HepG2 (cell line): Measurements from ENCODE around the gene ADCY9. TPM values are rescaled to one million over a fixed set of nuclear protein-coding genes. Genes with fewer than 3 reads are reported as not detected.

Source experiments
- ARID3A ChIP-seq: IDR thresholded peaks from 2 replicates; pipeline ENCODE4 v1.6.1; 2012; ENCODE audit warnings: low read depth, low read length, improper control_type of control experiment
- HINFP ChIP-seq: sonication (generic); formaldehyde crosslinking; IDR thresholded peaks from 2 replicates; pipeline ENCODE4 v1.4.0; 2020; ENCODE audit warnings: low read depth, mild to moderate bottlenecking, missing genetic modification reagents
- JDP2 ChIP-seq: sonication (generic); formaldehyde crosslinking; IDR thresholded peaks from 2 replicates; pipeline ENCODE4 v1.8.1; 2022; ENCODE audit warnings: missing genetic modification reagents, borderline replicate concordance
- PHF8 ChIP-seq: sonication (generic); formaldehyde crosslinking; IDR thresholded peaks from 2 replicates; pipeline ENCODE4 v1.5.0; 2020; ENCODE audit warnings: missing genetic modification reagents
- PRPF4 ChIP-seq: fragments of 200-400 bp; formaldehyde crosslinking; IDR thresholded peaks from 2 replicates; pipeline ENCODE4 v1.6.1; 2016; ENCODE audit warnings: low read length, low read depth; ENCODE audit not compliant: poor library complexity, severe bottlenecking
- RELA ChIP-seq: sonication (generic); formaldehyde crosslinking; IDR thresholded peaks from 2 replicates; pipeline ENCODE4 v1.4.0; 2020; ENCODE audit warnings: missing genetic modification reagents
- RXRA ChIP-seq: sonication (generic); formaldehyde crosslinking; IDR thresholded peaks from 2 replicates; pipeline ENCODE4 v1.5.1; 2020; ENCODE audit warnings: missing genetic modification reagents
- SNAPC5 ChIP-seq: sonication (generic); formaldehyde crosslinking; IDR thresholded peaks from 2 replicates; pipeline ENCODE4 v1.8.1; 2023; ENCODE audit warnings: mild to moderate bottlenecking, missing genetic modification reagents, borderline replicate concordance
- TOPORS ChIP-seq: sonication (generic); formaldehyde crosslinking; IDR thresholded peaks from 2 replicates; pipeline ENCODE4 v1.8.0; 2023; ENCODE audit warnings: mild to moderate bottlenecking, missing genetic modification reagents
- ZNF33A ChIP-seq: sonication (generic); formaldehyde crosslinking; IDR thresholded peaks from 2 replicates; pipeline ENCODE4 v1.5.1; 2020; ENCODE audit warnings: missing genetic modification reagents, mild to moderate bottlenecking, moderate library complexity, borderline replicate concordance
- ZNF367 ChIP-seq: sonication (generic); formaldehyde crosslinking; IDR thresholded peaks from 2 replicates; pipeline ENCODE4 v1.4.0; 2020; ENCODE audit warnings: missing genetic modification reagents, borderline replicate concordance
- ZNF503 ChIP-seq: sonication (generic); formaldehyde crosslinking; IDR thresholded peaks from 2 replicates; pipeline ENCODE4 v1.4.0; 2020; ENCODE audit warnings: missing genetic modification reagents
- ZNF557 ChIP-seq: sonication (generic); formaldehyde crosslinking; IDR thresholded peaks from 2 replicates; pipeline ENCODE4 v1.4.0; 2020; ENCODE audit warnings: missing genetic modification reagents
- ZNF564 ChIP-seq: sonication (generic); formaldehyde crosslinking; IDR thresholded peaks from 2 replicates; pipeline ENCODE4 v1.8.1; 2023; ENCODE audit warnings: mild to moderate bottlenecking, missing genetic modification reagents
- ZNF674 ChIP-seq: sonication (generic); formaldehyde crosslinking; IDR thresholded peaks from 2 replicates; pipeline ENCODE4 v1.5.0; 2020; ENCODE audit warnings: low read depth, mild to moderate bottlenecking, missing genetic modification reagents
- ZNF761 ChIP-seq: sonication (generic); formaldehyde crosslinking; conservative IDR thresholded peaks from 2 replicates; pipeline ENCODE4 v1.4.0; 2020; ENCODE audit warnings: mild to moderate bottlenecking, missing genetic modification reagents
- ZNF780A ChIP-seq: sonication (generic); formaldehyde crosslinking; IDR thresholded peaks from 2 replicates; pipeline ENCODE4 v1.8.0; 2022; ENCODE audit warnings: mild to moderate bottlenecking, missing genetic modification reagents, moderate library complexity
- ZNF784 ChIP-seq: sonication (generic); formaldehyde crosslinking; IDR thresholded peaks from 2 replicates; pipeline ENCODE4 v1.5.1; 2020; ENCODE audit warnings: missing genetic modification reagents, mild to moderate bottlenecking, borderline replicate concordance
- ZNF839 ChIP-seq: sonication (generic); formaldehyde crosslinking; IDR thresholded peaks from 2 replicates; pipeline ENCODE4 v1.4.0; 2020; ENCODE audit warnings: missing genetic modification reagents, mild to moderate bottlenecking, borderline replicate concordance
- polyA plus RNA-seq, 8 experiments: library from polyadenylated mRNA; depleted of rRNA in 3 of 8; stranded (reverse) in 7 of 8; unstranded in 1 of 8; fragments of >200 nt; fragmentation: Illumina TruSeq in 4 of 8; extraction: Trizol in 4 of 8; gene quantifications; 2 replicates each; pipeline versions ENCODE4 v1.2.1 to v1.2.3, GENCODE V29; 2011 to 2016; ENCODE audit warnings: low read depth in 4 of 8, missing spikeins in 1 of 8, mixed read lengths in 1 of 8; ENCODE audit not compliant: insufficient read depth in 1 of 8
- total RNA-seq, 5 experiments: library from RNA; depleted of rRNA; stranded (reverse); fragments of >200 nt; fragmentation: Illumina TruSeq; extraction: Trizol; gene quantifications; 2 replicates each; pipeline ENCODE4 v1.2.3, GENCODE V29; 2016; ENCODE audit warnings: low read depth in 1 of 5
- TF ChIP-seq, protein P1 (sequence below): sonication (generic); formaldehyde crosslinking; IDR thresholded peaks from 2 replicates; pipeline ENCODE4 v1.9.0; 2021; ENCODE audit warnings: missing genetic modification reagents, borderline replicate concordance
- TF ChIP-seq, protein P2 (sequence below): sonication (generic); formaldehyde crosslinking; IDR thresholded peaks from 2 replicates; pipeline ENCODE4 v1.4.0; 2020; ENCODE audit warnings: mild to moderate bottlenecking, missing genetic modification reagents

ADCY9 gene
- total and polyA plus RNA-seq, 2 of the 13 experiments (the other 11 are each of a cell fraction or from before 2014, with no cell fraction given), result 11.2 to 13.9 TPM

DNA sequence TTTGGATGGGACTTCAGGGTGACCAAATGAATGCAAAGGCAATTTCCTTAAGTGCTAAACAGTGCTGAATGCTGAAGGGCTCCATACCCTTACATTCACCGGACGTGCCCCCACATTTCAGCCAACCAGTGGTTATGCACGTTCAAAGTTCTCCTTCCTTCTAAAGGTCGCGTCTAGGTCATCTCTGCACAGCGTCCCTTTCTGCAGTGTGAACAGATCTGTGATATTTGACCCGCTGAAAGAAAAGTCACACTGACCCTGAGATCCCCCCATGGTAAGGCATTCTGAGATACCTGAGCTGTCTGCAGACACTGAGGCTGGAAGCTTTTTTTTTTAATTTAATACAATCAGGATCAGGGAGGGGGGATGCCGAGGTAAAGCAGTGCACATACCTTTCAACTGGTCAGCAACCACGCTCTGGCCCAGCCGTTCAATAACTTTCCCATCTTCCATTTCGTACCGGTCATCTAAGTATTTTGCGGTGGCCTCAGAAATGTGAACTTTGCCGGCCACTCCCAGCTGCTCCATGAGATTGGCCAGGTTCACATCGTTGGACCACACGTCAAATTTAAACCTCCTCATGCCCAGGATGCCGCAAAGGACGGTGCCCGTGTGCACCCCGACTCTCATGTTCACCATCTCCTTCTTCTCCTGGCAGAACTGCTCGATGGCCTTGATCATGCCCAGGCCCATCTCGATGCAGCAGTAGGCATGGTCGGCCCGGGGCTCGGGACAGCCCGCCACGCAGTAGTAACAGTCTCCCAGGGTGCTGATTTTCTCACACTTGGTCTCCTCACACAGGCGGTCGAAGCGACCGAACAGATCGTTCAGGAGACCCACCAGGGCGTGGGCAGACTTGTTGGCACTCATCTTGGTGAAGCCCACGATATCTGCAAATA is 2.6 kb downstream of the ADCY9 start (continued):
- TF ChIP-seq ARID3A, result no peak
- no peak for TF ChIP-seq PRPF4
- no peak for TF ChIP-seq ZNF784
- TF ChIP-seq JDP2 (CRISPR knock-in tag), result no peak
- TF ChIP-seq RELA (CRISPR knock-in tag), result no peak
- no peak for TF ChIP-seq ZNF761 (CRISPR knock-in tag)
- TF ChIP-seq, protein P1, sequence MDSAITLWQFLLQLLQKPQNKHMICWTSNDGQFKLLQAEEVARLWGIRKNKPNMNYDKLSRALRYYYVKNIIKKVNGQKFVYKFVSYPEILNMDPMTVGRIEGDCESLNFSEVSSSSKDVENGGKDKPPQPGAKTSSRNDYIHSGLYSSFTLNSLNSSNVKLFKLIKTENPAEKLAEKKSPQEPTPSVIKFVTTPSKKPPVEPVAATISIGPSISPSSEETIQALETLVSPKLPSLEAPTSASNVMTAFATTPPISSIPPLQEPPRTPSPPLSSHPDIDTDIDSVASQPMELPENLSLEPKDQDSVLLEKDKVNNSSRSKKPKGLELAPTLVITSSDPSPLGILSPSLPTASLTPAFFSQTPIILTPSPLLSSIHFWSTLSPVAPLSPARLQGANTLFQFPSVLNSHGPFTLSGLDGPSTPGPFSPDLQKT (CRISPR knock-in tag), result no peak
- no peak for TF ChIP-seq ZNF33A (CRISPR knock-in tag)
- no peak for TF ChIP-seq ZNF780A (CRISPR knock-in tag)
- TF ChIP-seq ZNF564 (CRISPR knock-in tag), result no peak
- no peak for TF ChIP-seq ZNF367 (CRISPR knock-in tag)
- TF ChIP-seq, protein P2, sequence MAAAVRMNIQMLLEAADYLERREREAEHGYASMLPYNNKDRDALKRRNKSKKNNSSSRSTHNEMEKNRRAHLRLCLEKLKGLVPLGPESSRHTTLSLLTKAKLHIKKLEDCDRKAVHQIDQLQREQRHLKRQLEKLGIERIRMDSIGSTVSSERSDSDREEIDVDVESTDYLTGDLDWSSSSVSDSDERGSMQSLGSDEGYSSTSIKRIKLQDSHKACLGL, result no peak
- peak; percentile 88; the same call in 1 of the 2 replicates for TF ChIP-seq RXRA (CRISPR knock-in tag)
- TF ChIP-seq ZNF839 (CRISPR knock-in tag), result no peak
- no peak for TF ChIP-seq ZNF503
- TF ChIP-seq HINFP (CRISPR knock-in tag), result no peak
- TF ChIP-seq ZNF674, result no peak
- 0 out of 2 replicates have a peak, but pooled peaks have one; percentile 36 for TF ChIP-seq ZNF557 (CRISPR knock-in tag)
- no peak for TF ChIP-seq SNAPC5 (CRISPR knock-in tag)
- no peak for TF ChIP-seq PHF8 (CRISPR knock-in tag)
- TF ChIP-seq TOPORS (CRISPR knock-in tag), result no peak
